GM12864 (cell line): ENCODE measurements around the gene ACTG2.
A peak's percentile ranks its signal among the peaks of the same experiment; 100 is the strongest.
"Not testable (repeated sequence)": the region's sequence is repeated elsewhere in the genome, so short reads cannot be mapped to it uniquely, and the experiment has no call there.

ENCODE experiments used
- DNase-seq: peaks from one replicate; pipeline ENCODE4 v3.0.0-alpha.2; 2011; ENCODE audit warnings: low read depth
- H3K4me3 ChIP-seq: 2 replicates; pipeline ENCODE4 v1.5.1; 2011; ENCODE audit warnings: mild to moderate bottlenecking, low read depth, low read length, control low read depth
- CTCF ChIP-seq: IDR thresholded peaks from 2 replicates; pipeline ENCODE4 v1.5.1; 2011; ENCODE audit warnings: low read depth, mild to moderate bottlenecking, moderate library complexity, low read length, control low read depth, inconsistent platforms; ENCODE audit errors: missing control alignments

Gene ACTG2

GRCh38 chr2:73901143-73901542, 8.3 kb downstream of the ACTG2 start:
- no peak overlapping the region for H3K4me3 ChIP-seq
- TF ChIP-seq CTCF, result no peak
- DNase-seq, result no peak

GRCh38 chr2:73902284-73902683, 9.5 kb downstream of the ACTG2 start:
- no peak for DNase-seq
- no peak overlapping the region for H3K4me3 ChIP-seq
- no peak for TF ChIP-seq CTCF

- no peak for TF ChIP-seq CTCF
- no peak overlapping the region for H3K4me3 ChIP-seq
- DNase-seq, result no peak
Measured at GRCh38 chr2:73903313-73903712, 10.5 kb downstream of the ACTG2 start.

- DNase-seq, result not testable (repeated sequence)
Measured at GRCh38 chr2:73903949-73904613, 11.3 kb downstream of the ACTG2 start.

GRCh38 chr2:73904952-73905351, 12.1 kb downstream of the ACTG2 start:
- no peak overlapping the region for H3K4me3 ChIP-seq
- DNase-seq, result no peak
- TF ChIP-seq CTCF, result no peak

More at GRCh38 chr2:73903949-73904613, 11.3 kb downstream of the ACTG2 start:
- not testable (repeated sequence) for H3K4me3 ChIP-seq

GRCh38 chr2:73906847-73907505, 14.2 kb downstream of the ACTG2 start:
- TF ChIP-seq CTCF, result no peak
- DNase-seq, result no peak

DNA sequence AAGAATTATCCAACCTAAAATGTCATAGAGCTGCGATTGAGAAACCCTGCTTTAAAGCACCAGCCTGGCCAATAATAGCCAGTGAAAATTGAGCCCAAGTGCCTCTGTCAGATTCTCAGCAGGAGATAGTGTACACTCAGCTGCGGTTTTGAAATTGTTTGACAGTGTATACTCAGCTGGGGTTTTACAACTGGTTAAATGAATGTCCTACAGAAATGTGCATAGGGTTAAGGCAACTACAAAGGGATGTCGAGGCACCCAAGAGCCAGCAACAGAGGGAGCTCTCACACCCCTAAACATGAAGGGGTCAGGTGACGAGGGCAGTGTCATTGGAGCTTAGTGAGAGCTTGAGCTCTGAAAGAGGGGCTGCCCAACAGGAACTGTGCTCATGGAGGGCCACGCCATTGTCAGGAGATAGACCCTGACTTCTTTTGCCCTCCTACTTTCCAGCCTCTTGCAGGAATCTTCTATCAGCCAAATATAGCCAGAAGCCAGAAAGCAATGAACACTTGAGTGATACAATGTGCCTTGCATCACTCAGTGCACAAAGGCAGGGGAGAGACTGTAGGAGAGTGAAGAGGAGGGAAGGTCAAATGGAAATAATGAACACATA, 15.1 kb downstream of the ACTG2 start:
- no peak for DNase-seq
- TF ChIP-seq CTCF, result peak; percentile 73
- H3K4me3 ChIP-seq, result no peak overlapping the region

More at GRCh38 chr2:73906847-73907505, 14.2 kb downstream of the ACTG2 start:
- no peak overlapping the region for H3K4me3 ChIP-seq
